ENCODE data around the gene SELENOM.

GRCh38 chr22:31081963-31082605, 25.3 kb downstream of the SELENOM start:
- no peak for TF ChIP-seq POLR2AphosphoS5 (IDR thresholded peaks at IDR 0.05; ENCODE audit: borderline replicate concordance, low read depth, low read length)
- no peak for TF ChIP-seq EZH2 (IDR thresholded peaks at IDR 0.05)
- no peak for TF ChIP-seq FOXP2 (optimal IDR thresholded peaks at IDR 0.05; ENCODE audit: control extremely low read depth, extremely low read length, insufficient read depth)
